HG03280 (cell line): ENCODE measurements around the gene NR3C1.

Experiments
- ATAC-seq: cut with Tn5 transposase; IDR thresholded peaks from one replicate; pipeline ENCODE4 v1.9.1; 2021; ENCODE audit warnings: mild to moderate bottlenecking, moderate library complexity; ENCODE audit not compliant: unreplicated experiment

NR3C1 gene

GRCh38 chr5:143399616-143400540 is 3.6 kb downstream of the NR3C1 start:
- no peak for ATAC-seq

- ATAC-seq: no peak
Observed at GRCh38 chr5:143398451-143399237, 4.8 kb downstream of the NR3C1 start.

GRCh38 chr5:143398053-143398355 is 5.5 kb downstream of the NR3C1 start:
- no peak for ATAC-seq

- ATAC-seq: no peak
Observed at GRCh38 chr5:143397302-143398052, 6.0 kb downstream of the NR3C1 start.

GRCh38 chr5:143396353-143396940 is 7.0 kb downstream of the NR3C1 start:
- ATAC-seq: no peak

GRCh38 chr5:143395638-143396352 is 7.7 kb downstream of the NR3C1 start:
- ATAC-seq: peak; percentile 32

GRCh38 chr5:143393524-143393923 is 10.0 kb downstream of the NR3C1 start:
- ATAC-seq: no peak

GRCh38 chr5:143390941-143391340 is 12.5 kb downstream of the NR3C1 start:
- ATAC-seq: no peak

- ATAC-seq: no peak
Observed at GRCh38 chr5:143390258-143390657, 13.2 kb downstream of the NR3C1 start.

GRCh38 chr5:143386725-143387124 is 16.8 kb downstream of the NR3C1 start:
- ATAC-seq: no peak

GRCh38 chr5:143384865-143385657 is 18.4 kb downstream of the NR3C1 start:
- no peak for ATAC-seq

- no peak for ATAC-seq
Observed at GRCh38 chr5:143383988-143384387, 19.5 kb downstream of the NR3C1 start.

GRCh38 chr5:143379606-143380005 is 23.9 kb downstream of the NR3C1 start:
- no peak for ATAC-seq

GRCh38 chr5:143376911-143377813 is 26.3 kb downstream of the NR3C1 start:
- no peak for ATAC-seq

- ATAC-seq: no peak
Observed at GRCh38 chr5:143376195-143376779, 27.2 kb downstream of the NR3C1 start.

GRCh38 chr5:143374496-143375217 is 28.8 kb downstream of the NR3C1 start:
- ATAC-seq: no peak

- no peak for ATAC-seq
Observed at GRCh38 chr5:143373076-143373475, 30.4 kb downstream of the NR3C1 start.
